Stimulated activated CD4-positive, alpha-beta T cell treated with anti-CD3 and anti-CD28 coated beads, Interleukin-2, amount 100 ng/mL, for 48 hours (primary cell): ENCODE measurements around the gene STRIT1.

Source experiments
- DNase-seq, 2 donors: peaks; one replicate each; pipeline ENCODE4 v3.0.0-alpha.2; 2020

Gene STRIT1

DNA sequence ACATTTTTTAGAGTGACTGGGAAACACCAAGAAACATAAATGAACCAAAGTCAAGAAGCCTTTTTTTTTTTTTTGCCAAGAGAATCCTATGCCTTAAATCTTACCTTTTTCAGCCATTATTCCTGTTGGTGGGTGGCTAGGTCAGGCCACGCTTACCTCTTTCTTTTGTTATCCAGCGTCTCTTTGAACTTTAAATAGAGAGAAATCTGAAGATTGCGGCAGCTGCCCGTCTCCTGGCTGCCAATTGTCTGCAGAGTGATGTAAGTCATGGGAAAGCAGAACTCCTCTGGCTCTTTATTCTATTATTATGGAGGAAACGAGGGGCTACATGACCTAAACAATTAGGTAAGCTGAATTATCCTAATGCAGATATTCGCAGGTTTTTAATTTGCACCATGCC, at the start of gene STRIT1:
Gene STRIT1 (minus strand): TSS at position 168 of the 400 bp plus-strand sequence.
- no peak for DNase-seq

DNA sequence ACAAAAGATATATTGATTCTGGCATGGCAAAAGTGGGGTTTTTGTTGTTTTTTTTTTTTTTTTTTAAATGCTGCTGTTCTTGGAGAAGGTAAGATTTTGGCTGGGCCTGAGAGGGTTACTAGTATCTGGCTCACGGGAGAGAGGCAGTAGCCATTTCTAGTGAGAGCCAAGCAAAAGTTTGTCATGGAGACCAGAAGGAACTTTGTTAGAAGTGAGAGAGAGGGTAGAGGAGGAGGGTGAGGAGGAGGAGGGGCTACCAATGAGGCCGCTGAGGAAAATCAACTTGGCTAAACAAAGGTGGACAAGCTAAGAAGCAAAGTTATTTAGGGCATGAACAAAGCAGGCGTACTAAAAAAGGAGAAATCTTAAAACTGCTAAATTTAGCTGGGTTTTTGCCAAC, 48.9 kb upstream of the STRIT1 start:
- DNase-seq, result no peak

DNA sequence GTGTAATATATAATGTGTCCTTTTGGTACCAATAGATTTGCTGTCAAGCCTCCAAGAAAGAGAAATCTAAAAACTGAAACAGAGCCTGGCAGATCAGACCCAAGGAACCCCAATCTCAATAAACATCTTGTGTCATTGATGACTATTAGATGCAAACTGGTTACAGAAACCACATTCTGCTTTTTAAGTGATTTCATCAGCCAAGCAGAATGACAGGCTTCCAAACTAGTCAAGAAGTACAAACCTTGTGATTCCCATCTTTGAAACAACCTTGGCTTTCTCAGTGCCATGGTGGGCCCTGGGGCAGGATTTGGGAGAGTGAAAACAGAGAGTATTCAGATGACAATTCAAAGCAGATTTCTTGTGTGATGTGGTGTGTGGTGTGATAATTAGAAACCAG, 45.6 kb upstream of the STRIT1 start:
- DNase-seq, result no peak

DNA sequence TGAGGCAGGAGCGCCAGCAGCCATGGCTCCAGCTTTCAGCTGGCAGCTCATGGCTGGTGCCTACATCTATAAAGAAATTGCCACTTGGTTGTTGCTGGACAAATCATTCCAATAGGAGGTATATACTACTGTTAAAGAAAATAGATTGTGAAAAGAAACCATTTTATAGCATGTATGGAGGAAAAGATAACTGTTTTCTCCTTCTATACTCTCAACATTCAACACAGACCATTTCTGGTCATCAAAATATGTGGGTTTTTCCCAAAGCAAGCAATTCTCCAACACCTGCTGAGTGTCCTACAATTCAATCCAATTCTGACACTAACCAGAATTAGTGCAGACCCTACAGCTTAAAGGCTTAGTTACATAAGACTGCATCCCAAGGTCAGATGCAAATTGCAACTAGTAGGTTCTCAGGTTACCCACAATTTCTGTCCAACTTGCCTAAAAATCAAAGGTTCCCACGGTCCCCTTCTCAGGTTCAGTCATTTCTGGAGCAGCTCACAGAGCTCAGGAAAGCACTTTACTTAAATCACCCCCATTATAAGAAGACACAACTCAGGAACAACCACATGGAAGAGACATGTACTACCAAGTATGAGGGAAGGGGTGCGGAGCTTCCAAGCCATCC, 42.4 kb upstream of the STRIT1 start:
- DNase-seq, result no peak

DNA sequence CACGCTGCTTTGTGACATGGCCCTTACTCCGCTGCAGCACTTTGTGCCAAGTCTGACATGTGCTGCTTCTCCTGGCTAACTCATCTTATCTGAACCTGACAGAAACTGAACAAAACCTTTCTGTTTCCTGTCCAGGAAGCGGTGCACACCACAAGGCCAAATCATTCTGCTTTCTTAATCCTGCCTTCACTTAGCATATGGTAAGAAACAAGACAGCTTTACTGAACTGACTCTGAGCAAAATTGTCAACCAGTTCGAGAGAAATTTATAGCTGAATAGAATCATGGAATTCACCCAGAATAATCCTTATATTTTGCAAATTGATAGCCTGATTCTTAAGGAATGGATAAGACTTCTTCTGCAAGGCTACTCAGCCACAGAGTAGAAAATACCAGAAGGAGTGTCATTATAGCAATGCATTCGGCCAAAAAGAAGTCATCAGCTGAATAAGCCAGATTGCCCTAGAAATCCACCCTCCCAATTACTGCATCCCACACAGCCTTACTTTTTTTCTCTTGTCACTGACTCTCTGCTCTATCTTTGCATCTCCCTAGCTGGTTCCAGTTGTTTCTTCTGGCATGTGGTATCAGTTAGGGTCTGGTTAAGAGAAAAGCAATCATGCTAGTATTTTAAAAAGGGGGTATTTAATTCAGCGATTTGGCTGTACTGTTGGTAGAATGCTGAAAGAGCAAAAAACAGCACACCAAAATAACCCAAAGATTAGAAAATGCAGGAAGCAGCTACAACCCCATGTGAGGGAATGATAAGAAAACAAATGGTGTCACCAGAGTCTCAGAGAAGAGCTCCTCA, 41.6 kb upstream of the STRIT1 start:
- no peak for DNase-seq

DNA sequence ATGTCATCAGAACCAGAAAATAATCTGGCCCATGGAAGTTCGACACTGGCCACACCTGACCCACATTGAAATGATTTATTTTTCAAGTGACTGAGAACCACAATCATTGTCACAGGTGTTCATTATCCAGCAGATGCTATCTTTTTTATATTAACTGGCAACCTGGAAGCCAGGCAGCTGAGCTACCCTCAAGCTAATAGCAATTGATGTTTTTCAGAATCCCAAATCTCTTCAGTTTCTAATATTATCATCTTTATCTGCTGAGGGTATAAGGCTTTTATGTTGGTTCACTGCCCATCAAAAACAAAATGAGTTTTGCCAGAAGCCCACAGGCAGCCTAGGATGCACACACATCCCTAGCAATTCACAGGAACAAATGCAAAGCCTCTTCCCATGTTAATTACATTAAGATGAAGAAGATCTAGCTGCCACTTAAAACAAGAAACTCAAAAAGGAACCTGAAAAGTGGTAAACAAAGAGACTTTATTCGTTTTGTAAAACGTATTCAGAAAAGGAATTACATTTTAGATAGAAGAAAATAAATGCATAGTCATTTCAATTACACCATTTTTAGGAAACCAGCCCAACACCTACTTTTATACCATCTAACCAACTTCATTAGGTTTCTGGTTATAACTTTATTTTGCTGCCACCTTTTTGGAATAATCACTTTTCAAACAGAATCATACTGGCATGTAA, 40.9 kb upstream of the STRIT1 start:
- DNase-seq, result no peak

DNA sequence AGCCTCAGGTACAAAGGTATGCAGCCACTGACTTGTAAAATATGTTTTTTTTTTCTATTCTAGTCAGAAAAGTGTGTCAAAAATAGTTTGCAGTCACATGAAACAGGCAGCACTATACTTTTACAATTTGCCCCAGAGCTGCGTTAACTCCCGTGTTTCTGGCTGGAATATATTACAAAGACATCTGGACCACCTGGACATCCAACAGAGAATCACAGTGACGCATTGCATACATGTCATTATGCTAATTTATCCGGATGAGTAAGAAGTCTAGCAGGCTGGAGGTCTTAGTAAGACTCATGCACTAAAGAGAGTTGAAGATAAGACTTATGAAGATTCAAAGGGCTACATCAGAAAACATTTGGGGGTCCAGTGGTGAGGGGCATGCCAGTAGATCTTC, 39.2 kb upstream of the STRIT1 start:
- DNase-seq, result no peak

DNA sequence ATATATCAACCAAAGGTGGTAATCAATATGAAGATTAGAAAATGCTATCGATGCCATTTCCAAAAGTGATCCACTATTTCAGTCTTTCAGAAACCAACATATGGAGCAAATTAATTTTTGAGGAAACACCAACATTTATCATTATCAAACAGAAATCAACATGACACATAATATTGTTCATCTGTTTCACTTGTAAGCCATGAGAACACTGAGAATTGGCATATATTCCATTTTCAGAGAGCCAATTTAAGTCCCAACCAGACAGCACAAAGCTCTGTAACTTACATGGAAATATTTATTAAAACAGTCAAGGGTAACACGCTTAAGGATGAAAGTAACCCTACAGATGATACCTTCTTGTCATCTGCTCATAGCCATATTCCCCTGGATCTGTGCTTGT, 37.6 kb upstream of the STRIT1 start:
- no peak for DNase-seq

DNA sequence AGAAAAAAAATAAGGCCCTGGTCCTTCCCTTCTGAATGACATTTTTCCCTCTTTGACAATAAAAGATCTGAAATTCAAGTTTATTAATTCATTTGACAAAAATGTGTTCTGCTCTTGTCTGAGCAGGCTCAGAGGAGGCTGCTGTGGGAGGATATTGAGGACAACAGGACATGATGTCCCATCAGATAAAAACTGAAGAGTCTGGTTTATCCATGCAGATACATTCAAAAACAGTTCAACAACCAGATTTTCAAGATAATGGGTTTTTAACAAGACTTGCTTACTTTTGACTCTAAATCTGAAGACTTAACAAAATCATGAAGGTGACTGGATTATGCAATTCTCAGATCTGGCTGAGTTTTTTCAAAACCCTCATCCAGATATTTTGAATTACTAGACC, 36.9 kb upstream of the STRIT1 start:
- no peak for DNase-seq

DNA sequence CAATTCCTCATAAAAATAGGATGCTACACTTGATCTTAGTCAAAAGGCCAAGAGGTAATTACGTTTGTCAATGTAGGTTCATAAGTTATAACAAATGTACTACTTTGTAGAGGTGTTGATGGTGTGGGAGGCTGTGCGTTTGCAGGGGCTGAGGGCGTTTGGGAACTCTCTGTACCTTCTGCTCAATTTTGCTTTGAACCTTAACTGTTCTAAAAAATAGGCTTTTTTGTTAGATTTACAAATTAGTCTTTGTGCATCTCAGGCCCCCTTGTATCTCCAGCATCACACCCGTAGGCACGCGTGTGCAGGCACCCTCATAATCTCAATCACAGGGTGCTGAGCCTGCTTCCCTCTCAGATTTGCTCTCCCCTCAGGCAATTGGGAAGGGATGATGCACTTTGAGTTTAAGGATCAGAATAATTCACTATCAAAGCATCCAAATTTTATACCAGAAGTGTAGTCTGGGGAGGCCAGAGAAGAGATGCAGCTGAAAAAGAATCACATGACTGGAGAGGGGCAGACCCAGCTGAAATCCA, 36.1 kb upstream of the STRIT1 start:
- DNase-seq, result no peak

DNA sequence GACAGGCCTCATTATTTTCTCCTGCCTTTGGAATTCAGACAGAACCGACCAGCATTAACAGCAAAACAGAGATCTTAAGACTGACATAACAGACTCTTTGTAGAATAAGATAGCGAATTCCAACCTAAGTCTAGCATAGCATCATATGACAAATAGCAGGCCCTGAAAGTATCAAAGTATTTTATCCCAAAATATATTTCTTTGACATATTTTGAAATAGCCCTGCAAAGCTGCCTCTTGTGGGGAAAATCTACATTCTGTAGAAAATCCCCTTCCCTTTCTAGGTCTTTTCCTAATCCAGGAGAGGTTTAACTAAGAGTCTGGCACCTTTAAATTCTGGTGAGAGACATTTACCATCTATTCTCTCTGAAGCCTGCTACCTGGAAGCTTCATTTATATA, 34.4 kb upstream of the STRIT1 start:
- no peak for DNase-seq

DNA sequence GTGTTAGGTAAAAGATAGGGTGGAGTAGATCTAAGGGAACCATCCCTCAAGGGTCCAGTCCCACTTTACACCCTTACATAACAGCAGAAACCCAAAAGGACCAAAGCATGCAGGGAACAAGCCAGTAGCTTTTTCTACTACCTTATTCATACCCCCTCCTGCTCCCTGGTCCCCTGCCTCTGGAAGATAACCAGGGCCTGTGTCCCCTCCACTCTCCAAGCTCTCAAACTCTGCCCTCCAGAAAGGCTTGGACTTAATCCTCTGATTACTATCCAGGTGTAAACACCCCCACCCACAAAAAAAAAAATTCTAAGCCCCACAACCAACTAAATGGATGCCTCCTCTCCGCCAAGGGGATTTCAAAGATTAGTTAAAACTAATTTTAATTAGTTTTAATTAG, 33.9 kb upstream of the STRIT1 start:
- DNase-seq, result no peak

DNA sequence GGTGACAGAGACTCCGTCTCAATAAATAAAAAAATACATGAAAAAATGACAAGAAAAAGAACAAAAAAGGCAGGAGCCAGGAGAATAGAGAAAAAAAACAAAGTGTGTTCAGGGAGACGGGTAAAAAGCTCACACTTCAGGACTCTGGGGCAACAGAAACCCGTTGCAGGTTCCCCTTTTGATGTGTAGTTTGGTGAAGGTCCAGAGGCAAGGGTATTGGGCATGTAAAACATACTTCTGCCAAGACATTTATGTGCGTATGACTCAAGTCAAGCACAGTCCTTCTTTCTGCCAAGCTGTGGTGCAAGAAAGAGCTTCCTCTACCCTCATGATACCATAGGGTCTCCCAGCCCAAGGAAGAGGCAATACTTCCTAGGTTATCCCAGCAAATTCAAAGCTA, 33.4 kb upstream of the STRIT1 start:
- no peak for DNase-seq

DNA sequence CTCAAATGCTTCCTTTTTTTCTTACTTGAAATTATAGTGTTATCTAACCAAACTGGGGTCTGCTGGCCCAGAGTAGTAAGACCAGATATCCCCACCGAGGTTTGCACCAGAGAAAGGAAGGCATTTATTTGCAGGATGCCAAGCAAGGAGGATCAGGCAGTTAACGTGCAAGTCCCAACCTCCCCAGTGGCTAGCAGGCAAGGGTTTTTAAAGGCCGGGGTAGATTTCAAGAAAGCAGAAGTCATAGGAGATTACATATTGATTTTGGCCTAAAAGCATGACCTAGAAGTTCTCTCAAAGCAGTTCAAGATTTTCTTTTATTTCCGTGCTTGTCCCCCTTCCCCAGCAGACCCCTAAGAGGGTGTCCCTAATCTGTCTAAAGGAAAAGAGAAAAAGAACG, 32.8 kb upstream of the STRIT1 start:
- DNase-seq, result no peak

DNA sequence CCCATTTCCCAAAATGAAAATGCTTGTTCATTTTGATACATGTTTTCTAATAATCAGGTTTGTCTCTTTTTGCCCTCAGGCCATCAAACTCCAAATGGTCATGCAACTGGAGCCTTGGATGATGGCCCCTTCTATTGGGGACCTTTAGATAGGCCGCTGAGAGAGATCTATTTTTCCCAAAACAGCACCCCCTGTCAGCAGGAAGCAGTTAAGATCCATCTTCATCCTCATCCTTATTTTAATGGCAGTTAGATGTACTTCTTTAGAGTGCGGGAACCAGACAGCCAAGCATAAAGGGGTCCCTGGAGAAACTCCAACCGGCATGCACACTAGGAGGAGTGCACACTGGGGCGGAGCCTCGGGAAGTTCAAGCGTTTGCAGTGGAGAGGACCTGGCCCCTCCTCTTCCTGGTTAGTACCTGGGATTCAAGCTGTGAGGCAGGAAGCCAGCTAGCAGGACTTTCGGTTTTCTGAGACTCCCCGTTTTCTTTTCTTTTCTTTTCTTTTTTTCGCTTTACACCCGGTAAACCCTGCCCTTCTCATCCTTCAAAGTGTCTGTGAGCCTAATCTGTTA, 31.9 kb upstream of the STRIT1 start:
- no peak for DNase-seq

DNA sequence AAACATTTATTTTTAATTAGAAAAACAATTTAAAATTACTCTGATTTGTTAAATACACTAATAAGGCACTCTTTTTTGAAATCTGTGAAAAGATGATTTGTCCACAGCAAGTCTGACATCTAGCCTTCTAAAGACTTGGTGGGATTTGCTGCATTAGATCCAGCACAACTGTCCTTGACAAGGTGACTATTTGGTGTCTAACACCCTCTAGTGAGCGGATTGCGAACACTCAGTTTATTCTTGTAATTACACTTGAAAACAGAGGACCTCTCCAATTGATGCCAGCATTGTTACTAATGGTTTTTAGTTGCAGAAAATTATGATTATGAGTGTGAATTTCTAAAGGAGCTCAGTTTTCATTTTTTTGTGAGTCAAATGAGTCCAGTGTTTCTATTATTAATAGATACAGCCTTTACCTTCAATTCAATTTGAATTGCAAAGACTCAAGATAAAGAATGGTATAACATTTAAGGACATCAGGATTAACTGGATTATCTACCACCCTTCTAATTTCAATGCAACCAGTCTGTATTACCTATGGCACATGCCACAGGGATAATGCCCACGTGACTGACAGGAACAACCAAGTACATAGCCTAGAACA, 29.7 kb upstream of the STRIT1 start:
- no peak for DNase-seq

DNA sequence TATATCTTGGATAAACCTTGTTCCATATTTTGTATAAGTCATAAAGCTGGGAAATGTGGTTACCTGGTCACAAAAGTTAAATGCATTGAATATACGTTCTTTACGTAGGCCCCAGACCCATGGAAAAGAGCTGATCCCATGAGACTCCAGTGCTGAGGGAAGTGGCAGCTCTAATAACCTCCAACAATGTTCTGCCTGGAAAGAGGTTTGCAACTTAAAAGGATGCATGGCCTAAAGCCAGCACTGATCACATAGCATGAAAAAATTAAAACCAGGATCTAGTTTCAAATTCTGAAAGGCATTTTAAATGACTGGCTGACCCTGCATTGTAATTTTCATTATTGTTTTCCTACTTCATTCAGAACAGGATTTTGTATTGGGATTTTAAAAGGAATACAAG, 27.9 kb upstream of the STRIT1 start:
- DNase-seq, result no peak

DNA sequence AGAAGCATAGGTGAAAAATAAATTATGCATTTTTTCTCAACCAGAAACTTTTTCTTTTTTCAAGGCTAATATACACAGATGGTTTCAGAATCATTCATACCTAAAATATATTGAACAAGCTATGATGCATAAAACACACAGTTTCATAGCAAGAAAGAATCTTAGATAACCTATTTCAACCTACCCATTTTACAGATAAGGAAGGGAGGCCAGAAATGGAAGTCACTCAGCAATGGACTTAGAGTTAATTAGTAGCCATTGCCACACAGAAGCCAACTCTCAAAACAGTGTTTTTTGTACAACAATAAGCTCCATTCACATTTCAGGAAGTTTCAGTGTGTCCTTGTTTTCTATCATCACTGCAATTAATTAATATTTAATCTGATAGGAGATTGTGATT, 27.5 kb upstream of the STRIT1 start:
- DNase-seq, result no peak

DNA sequence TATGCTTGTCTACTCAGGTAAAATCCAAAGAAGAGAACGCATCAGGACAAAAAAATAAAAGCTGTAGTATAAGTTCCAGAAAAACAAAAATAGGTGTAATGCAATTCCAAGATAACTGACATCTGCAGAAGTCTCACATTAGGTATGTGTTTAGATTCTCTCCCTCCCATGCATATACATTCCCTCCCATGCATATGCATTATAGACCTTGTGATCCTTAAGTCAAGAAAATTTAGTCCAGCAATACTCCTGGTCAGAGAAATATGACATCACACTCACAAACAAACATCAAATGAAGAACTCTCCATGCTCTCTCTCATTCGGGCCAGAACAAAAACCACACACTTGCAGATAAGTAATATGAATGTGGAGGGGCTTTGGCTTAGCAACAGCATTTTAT, 25.3 kb upstream of the STRIT1 start:
- DNase-seq, result no peak

DNA sequence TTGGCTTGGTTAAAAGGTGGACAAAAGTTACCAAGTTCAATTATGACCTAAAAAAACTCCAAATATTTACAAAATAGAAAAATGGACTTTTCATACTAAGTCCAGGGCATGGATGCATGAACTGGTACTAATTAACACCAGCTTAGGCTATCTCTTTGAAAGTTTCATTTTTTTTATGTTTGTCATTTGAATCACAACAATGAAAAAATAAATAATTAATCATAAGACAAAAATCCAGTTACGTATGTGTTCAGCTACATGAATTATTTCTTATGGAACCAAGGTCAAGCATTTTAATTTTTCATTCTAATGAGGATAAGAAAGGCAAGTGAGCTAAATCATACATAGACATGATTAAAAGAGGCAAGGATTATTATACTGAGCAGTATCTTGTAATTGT, 23.7 kb upstream of the STRIT1 start:
- DNase-seq, result no peak

DNA sequence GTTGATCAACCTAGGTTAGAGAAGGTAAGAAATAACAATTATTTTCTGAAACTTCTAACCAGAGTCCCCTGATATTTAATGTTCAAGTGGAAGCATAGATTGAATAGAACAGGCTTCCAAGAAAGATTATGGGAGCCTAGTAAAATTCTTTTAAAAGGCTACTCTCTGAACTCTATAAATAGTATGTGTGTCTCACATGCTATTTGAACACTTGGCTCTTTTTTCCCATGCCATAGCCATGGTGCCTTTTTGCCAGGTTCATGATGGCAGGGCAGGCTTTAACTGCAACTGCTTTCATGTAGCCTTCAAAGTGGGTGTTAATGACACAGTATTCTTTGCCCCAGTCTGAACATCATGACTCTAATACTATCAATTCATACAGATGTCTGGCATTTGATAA, 22.9 kb upstream of the STRIT1 start:
- no peak for DNase-seq

DNA sequence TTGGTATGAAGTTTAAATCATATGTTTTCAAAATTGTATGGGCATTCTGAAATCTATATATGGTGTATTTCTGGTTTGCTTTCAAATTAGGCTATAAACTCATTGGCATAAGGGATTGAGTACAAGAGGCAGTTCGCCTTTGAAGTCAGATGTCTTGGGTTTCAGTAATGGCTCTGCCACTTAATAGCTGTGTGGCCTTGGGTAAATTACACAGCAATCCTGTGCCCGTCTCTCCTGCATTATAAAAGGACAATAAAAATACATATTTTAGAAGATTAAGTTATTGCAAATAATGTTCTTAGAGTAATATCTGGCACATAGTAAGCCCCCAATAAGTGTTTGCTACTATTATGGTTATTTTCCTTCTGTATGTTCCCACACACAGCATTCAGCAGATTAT, 20.4 kb upstream of the STRIT1 start:
- DNase-seq, result no peak

DNA sequence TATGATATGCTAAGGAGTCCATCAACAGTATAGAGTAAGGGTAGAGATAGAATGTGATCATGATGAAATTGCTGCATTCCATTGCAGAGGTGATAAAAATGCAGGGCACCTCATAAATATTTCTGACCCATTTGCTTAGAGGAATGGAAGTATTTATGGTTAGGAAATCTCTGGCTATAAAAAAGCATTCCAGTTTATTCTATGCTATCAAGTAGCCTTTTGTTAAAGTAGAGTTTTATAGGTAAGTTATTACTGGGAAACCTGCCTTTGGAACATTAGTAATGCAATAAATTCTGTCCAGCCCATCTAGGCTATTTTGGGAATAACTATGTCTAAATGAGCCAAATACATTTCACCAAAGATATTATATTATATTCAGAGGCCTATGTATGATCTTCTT, 19.8 kb upstream of the STRIT1 start:
- no peak for DNase-seq
